Nucleus accumbens (tissue), 56 donors: ENCODE results near the gene MAGI2.
A peak's percentile ranks its signal among the peaks of the same experiment; 100 is the strongest.

ENCODE experiments used
- DNase-seq, 56 donors: peaks; one replicate each; lab custom pipeline; 2025; lab: John Stamatoyannopoulos, UW

Gene MAGI2

GRCh38 chr7:79211724-79212123, 241.7 kb downstream of the MAGI2 start:
- DNase-seq: no peak

GRCh38 chr7:79199961-79200360, 253.5 kb downstream of the MAGI2 start:
- no peak for DNase-seq

- DNase-seq: no peak
These were observed 254.2 kb downstream of the MAGI2 start for GRCh38 chr7:79199266-79199665.

DNA sequence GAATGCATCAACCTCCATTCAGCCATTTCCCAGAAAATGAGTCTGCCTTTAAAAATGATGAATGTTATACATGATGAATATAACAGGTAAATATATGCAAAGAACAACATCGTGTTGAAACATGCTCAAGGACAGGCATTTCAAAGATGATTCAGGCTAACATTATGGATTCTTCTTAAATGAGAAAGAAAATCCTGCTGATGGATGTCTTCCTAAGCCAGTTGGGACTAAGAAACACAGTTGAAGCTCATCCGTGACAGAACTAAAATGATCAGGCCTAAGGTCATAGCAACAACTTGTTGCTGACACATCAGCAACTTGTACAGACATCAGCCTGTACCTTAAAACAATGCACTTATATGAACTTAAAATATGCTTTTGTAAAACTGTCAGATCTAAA, 267.9 kb downstream of the MAGI2 start:
- no peak for DNase-seq

GRCh38 chr7:79182283-79182682, 271.2 kb downstream of the MAGI2 start:
- peak in 16 of 56 donors; percentile 2 to 60 (median 18) for DNase-seq

- DNase-seq: no peak
These were observed 272.9 kb downstream of the MAGI2 start for GRCh38 chr7:79180533-79180932.

GRCh38 chr7:79176859-79177477, 276.5 kb downstream of the MAGI2 start:
- DNase-seq: peak in 10 of 56 donors; percentile 0 to 33 (median 10)

DNA sequence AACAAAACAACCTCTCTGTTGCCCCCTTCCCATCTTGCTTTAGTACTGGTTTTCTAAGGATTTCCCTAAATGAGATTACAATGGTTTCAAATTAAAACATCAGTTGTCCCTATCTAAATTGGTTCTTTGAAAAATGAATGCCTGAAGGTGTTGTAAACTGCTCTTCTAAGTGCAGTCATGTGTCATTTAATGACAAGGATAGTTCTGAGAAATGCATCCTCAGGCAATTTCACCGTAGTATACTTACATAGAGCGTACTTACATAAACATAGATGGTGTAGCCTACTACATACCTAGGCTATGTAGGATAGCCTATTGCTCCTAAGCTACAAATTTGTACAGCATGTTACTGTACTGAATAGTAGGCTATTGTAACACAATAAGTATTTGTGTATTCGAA, 278.1 kb downstream of the MAGI2 start:
- no peak for DNase-seq

DNA sequence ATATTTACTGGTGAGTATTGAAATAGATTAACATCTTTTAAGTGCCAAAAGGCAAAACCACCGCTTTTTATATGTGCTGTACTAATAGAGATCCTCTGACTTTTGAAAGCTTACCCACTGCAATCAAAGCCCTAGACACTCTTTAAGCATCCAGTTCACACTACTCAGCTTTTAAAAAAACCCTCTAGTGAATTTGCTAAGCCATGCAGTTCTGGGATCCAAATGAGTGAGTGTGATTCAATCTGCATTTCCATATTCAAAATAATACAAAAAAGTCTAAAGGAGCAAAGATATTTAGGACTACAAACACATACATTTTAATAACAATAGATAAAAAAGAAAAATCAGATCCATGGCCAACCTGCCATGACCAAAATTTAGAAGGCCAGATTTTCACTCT, 288.2 kb downstream of the MAGI2 start:
- DNase-seq: no peak

DNA sequence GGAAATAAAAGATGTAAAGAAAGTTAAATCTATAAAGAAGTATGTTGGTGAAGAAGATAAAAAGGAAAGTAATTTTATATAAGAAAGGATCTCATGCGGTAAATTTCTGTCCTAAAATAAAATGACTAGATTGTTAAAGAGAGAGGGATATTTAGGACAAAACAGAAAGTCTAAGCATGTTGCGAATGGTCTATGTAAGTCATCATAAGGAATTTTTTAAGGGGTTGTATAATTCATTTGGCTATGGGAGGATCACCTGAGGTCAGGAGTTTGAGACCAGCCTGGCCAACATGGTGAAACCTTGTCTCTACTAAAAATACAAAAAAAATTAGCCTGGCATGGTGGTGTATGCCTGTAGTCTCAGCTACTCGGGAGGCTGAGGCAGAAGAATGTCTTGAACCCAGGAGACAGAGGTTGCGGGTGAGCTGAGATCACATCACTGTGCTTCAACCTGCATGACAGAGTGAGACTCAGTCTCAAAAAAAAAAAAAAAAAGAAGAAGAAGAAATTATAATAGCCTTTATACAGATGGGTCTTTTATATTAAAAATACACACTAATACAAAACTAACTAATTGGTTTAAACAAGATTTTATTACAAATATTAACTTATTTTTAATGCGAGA, 294.3 kb downstream of the MAGI2 start:
- DNase-seq: no peak

GRCh38 chr7:79157281-79157680, 296.2 kb downstream of the MAGI2 start:
- DNase-seq: no peak

DNA sequence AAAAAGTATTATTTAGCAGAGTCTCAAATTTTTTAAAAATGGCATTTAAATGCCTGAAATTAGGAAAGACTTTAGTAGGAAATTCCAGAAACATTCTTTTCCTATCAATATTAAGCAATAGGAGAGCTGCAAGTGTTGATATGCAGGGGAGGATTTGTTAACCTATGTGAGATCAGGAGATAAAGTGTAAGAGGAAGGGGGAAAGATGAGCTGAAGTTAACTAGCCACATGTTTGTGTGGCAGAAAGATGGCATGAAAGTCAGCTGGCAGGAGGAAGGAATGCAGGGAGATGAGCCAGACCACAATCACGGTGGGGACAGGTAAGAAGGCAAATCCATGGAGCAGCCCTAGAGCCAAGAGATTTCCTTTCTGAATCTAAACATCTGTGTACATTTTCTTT, 303.6 kb downstream of the MAGI2 start:
- DNase-seq: no peak

DNA sequence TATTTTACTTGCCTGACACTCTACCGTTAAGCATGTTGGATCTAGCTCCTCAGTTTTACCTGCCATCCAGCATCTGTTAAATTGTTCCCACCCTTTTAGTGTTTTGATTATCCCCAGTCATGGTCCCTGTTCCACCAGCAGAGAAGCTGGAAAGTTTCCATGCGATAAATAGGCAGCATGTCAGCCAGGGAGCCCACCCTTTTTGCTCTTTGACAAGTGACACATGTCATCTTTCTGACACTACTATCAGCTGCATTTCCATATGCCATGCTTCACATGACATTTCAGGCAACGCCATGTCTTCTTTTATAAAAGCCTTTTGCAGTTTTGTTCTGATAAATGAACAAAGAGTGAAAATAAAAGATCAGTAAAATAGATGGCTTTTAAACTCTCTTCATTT, 310.8 kb downstream of the MAGI2 start:
- DNase-seq: no peak

DNA sequence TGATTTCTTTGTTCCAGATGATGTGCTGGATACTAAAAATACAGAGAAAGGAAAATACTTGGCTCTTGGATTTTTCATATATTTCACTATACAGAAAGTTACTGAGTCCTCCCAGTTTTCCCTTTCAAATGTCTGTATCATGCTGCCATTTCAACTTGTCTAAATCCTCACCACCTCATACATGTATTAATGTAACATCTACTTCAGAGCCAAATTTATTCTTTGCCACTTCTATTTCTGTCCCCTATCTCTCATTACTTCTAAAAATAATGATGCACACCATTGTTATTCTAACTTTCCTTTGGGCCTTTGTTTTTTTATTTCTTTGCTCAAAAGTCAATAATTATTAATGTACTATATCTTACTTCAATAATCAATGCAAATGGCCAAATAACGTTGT, 312.2 kb downstream of the MAGI2 start:
- no peak for DNase-seq

GRCh38 chr7:79137942-79138341, 315.5 kb downstream of the MAGI2 start:
- no peak for DNase-seq

DNA sequence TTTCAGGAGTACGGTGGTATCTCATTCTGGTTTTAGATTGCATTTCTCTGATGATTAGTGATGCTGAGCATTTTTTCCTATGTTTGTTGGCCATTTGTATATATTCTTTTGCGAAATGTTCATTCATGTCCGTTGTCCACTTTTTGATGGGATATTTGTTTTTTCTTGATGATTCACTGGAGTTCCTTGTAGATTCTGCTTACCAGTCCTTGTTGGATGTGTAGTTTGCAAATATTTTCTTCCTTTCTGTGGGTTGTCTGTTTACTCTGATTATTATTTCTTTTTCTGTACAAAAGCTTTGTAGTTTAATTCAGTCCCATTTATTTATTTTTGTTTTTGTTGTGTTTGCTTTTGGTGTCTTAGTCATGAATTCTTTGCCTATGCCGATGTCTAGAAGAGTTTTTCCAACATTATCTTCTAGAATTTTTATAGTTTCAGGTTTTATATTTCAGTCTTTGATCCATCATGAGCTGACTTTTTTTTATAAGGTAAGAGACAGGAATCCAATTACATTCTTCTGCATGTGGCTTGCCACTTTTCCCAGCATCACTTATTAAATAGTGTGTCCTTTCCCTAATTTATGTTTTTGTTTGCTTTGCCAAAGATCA, 320.5 kb downstream of the MAGI2 start:
- no peak for DNase-seq

- DNase-seq: no peak
These were observed 322.8 kb downstream of the MAGI2 start for GRCh38 chr7:79130715-79131114.

- DNase-seq: no peak
These were observed 329.1 kb downstream of the MAGI2 start for GRCh38 chr7:79124331-79124730.

GRCh38 chr7:79118143-79118542, 335.3 kb downstream of the MAGI2 start:
- no peak for DNase-seq

GRCh38 chr7:79096361-79096805, 357.1 kb downstream of the MAGI2 start:
- DNase-seq: no peak

DNA sequence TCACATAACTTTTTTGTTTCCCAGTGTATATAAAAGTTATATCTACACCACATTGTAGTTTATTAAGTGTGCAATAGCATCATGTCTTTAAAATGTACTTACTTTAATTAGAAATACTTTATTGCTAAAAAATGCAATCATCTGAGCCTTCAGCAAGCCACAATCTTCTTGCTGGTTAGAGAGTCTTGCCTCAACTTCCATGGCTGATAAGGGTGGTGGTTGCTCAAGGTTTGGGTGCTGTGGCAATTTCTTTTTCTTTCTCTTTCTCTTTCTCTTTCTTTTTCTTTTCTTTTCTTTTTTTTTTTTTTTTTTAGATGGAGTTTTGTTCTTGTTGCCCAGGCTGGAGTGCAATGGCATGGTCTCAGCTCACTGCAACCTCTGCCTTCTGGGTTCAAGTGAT, 360.0 kb downstream of the MAGI2 start:
- no peak for DNase-seq

- DNase-seq: no peak
These were observed 361.8 kb downstream of the MAGI2 start for GRCh38 chr7:79091661-79092060.
